Nephron (organoid): Measurements from ENCODE around the gene PPP2R2D.

Source experiments
- H3K27ac Mint-ChIP-seq, 3 experiments: 2 replicates each; pipeline ENCODE4 v1.8.0; 2020; ENCODE audit warnings: mixed read lengths in 3 of 3, mild to moderate bottlenecking in 2 of 3, moderate library complexity in 1 of 3
- H3K27me3 Mint-ChIP-seq: 2 replicates; pipeline ENCODE4 v1.8.0; 2021; ENCODE audit warnings: low read depth, mild to moderate bottlenecking, moderate library complexity, mixed read lengths
- H3K36me3 Mint-ChIP-seq: 2 replicates; pipeline ENCODE4 v1.8.0; 2020; ENCODE audit warnings: low read depth, mixed read lengths
- H3K4me1 Mint-ChIP-seq: 2 replicates; pipeline ENCODE4 v1.8.0; 2020; ENCODE audit warnings: mixed read lengths
- H3K4me3 Mint-ChIP-seq, 3 experiments: 2 replicates each; pipeline ENCODE4 v1.8.0; 2020; ENCODE audit warnings: mild to moderate bottlenecking in 3 of 3, mixed read lengths in 3 of 3, moderate library complexity in 2 of 3
- H3K9me3 Mint-ChIP-seq: 2 replicates; pipeline ENCODE4 v1.8.0; 2020; ENCODE audit warnings: mixed read lengths
- CTCF ChIP-seq, 3 experiments: fragments of 200-600 bp; sonication (generic); IDR thresholded peaks; one replicate each; pipeline ENCODE4 v1.5.0; 2021; ENCODE audit warnings: antibody characterized with exemption in 3 of 3; ENCODE audit not compliant: unreplicated experiment in 3 of 3

The PPP2R2D gene

GRCh38 chr10:131865223-131865917, 35.4 kb upstream of the PPP2R2D start:
- no peaks in the 10 kb centered on the region for H3K36me3 Mint-ChIP-seq
- no peaks in the 10 kb centered on the region for H3K4me1 Mint-ChIP-seq
- no peak overlapping the region for H3K4me3 Mint-ChIP-seq
- H3K27me3 Mint-ChIP-seq: peaks cover 33% of the 10 kb centered on the region
- TF ChIP-seq CTCF (IDR thresholded peaks at IDR 0.05; ENCODE audit: unreplicated experiment in 3 of 3): no peak
- no peak overlapping the region for H3K27ac Mint-ChIP-seq
- peaks cover 13% of the 10 kb centered on the region for H3K9me3 Mint-ChIP-seq

- no peaks in the 10 kb centered on the region for H3K36me3 Mint-ChIP-seq
- peaks cover 33% of the 10 kb centered on the region for H3K27me3 Mint-ChIP-seq
- no peak overlapping the region for H3K27ac Mint-ChIP-seq
- H3K4me3 Mint-ChIP-seq: no peak overlapping the region
- H3K9me3 Mint-ChIP-seq: peaks cover 13% of the 10 kb centered on the region
- TF ChIP-seq CTCF (IDR thresholded peaks at IDR 0.05; ENCODE audit: unreplicated experiment in 3 of 3): no peak
- H3K4me1 Mint-ChIP-seq: no peaks in the 10 kb centered on the region
Measured at GRCh38 chr10:131866673-131867072, 34.1 kb upstream of the PPP2R2D start.

GRCh38 chr10:131868436-131868835, 32.4 kb upstream of the PPP2R2D start:
- no peaks in the 10 kb centered on the region for H3K4me1 Mint-ChIP-seq
- no peak for TF ChIP-seq CTCF (IDR thresholded peaks at IDR 0.05; ENCODE audit: unreplicated experiment in 3 of 3)
- H3K36me3 Mint-ChIP-seq: no peaks in the 10 kb centered on the region
- peaks cover 13% of the 10 kb centered on the region for H3K9me3 Mint-ChIP-seq
- no peak overlapping the region for H3K4me3 Mint-ChIP-seq
- H3K27ac Mint-ChIP-seq: no peak overlapping the region
- H3K27me3 Mint-ChIP-seq: peaks cover 35% of the 10 kb centered on the region

- Mint-ChIP-seq H3K9me3 (peaks cover 13% of the 10 kb centered on the region), H3K27ac (no peak overlapping the region), H3K27me3 (peaks cover 35% of the 10 kb centered on the region), H3K4me1 (no peaks in the 10 kb centered on the region), H3K4me3 (no peak overlapping the region), H3K36me3 (no peaks in the 10 kb centered on the region)
- no peak for TF ChIP-seq CTCF (IDR thresholded peaks at IDR 0.05; ENCODE audit: unreplicated experiment in 3 of 3)
Measured at GRCh38 chr10:131869344-131869743, 31.5 kb upstream of the PPP2R2D start.

- H3K27ac Mint-ChIP-seq: no peak overlapping the region
- peaks cover 41% of the 10 kb centered on the region for H3K27me3 Mint-ChIP-seq
- peaks cover 13% of the 10 kb centered on the region for H3K9me3 Mint-ChIP-seq
Measured at GRCh38 chr10:131870411-131870810, 30.4 kb upstream of the PPP2R2D start.

More at GRCh38 chr10:131870411-131870810, 30.4 kb upstream of the PPP2R2D start:
- Mint-ChIP-seq H3K4me3 (no peak overlapping the region), H3K4me1 (peaks cover 6% of the 10 kb centered on the region), H3K36me3 (no peaks in the 10 kb centered on the region)
- no peak for TF ChIP-seq CTCF (IDR thresholded peaks at IDR 0.05; ENCODE audit: unreplicated experiment in 3 of 3)
